OCI-M1 (cell line): ENCODE measurements around the gene NIPA2.

Experiments
- DNase-seq: peaks from one replicate; lab custom pipeline; 2025; lab: John Stamatoyannopoulos, UW

Gene NIPA2

GRCh38 chr15:22902981-22903380 lies 64.5 kb downstream of the NIPA2 start:
- no peak for DNase-seq

- no peak for DNase-seq
Observed at GRCh38 chr15:22903427-22903826, 65.0 kb downstream of the NIPA2 start.

GRCh38 chr15:22903961-22904534 lies 65.6 kb downstream of the NIPA2 start:
- no peak for DNase-seq

GRCh38 chr15:22904736-22905135 lies 66.3 kb downstream of the NIPA2 start:
- no peak for DNase-seq

GRCh38 chr15:22907161-22907950 lies 68.9 kb downstream of the NIPA2 start:
- no peak for DNase-seq

- DNase-seq = no peak
Observed at GRCh38 chr15:22908830-22909229, 70.4 kb downstream of the NIPA2 start.

GRCh38 chr15:22911306-22911705 lies 72.8 kb downstream of the NIPA2 start:
- no peak for DNase-seq

GRCh38 chr15:22912256-22912655 lies 73.8 kb downstream of the NIPA2 start:
- no peak for DNase-seq

- no peak for DNase-seq
Observed at GRCh38 chr15:22913646-22914380, 75.3 kb downstream of the NIPA2 start.

- no peak for DNase-seq
Observed at GRCh38 chr15:22915866-22916515, 77.5 kb downstream of the NIPA2 start.

- no peak for DNase-seq
Observed at GRCh38 chr15:22916606-22917350, 78.3 kb downstream of the NIPA2 start.

GRCh38 chr15:22917556-22917955 lies 79.1 kb downstream of the NIPA2 start:
- no peak for DNase-seq
